ENCODE measurements around the gene KDM2B.
A peak's percentile ranks its signal among the peaks of the same experiment; 100 is the strongest.

Gene KDM2B

GRCh38 chr12:121501946-121502345, 78.9 kb downstream of the KDM2B start:
- no peak for DNase-seq (ENCODE audit: low read depth)

GRCh38 chr12:121499929-121500793, 80.7 kb downstream of the KDM2B start:
- peak; percentile 93 for TF ChIP-seq CTCF (conservative IDR thresholded peaks at IDR 0.05; ENCODE audit: low read length)
- DNase-seq (ENCODE audit: low read depth): peak; percentile 56
- no peak overlapping the region for H3K4me3 ChIP-seq (ENCODE audit: low read length)

More at GRCh38 chr12:121501946-121502345, 78.9 kb downstream of the KDM2B start:
- TF ChIP-seq CTCF (conservative IDR thresholded peaks at IDR 0.05; ENCODE audit: low read length): no peak
- H3K4me3 ChIP-seq (ENCODE audit: low read length): no peak overlapping the region

- TF ChIP-seq CTCF (conservative IDR thresholded peaks at IDR 0.05; ENCODE audit: low read length): no peak
- no peak overlapping the region for H3K4me3 ChIP-seq (ENCODE audit: low read length)
- DNase-seq (ENCODE audit: low read depth): no peak
Measured at GRCh38 chr12:121495746-121496145, 85.1 kb downstream of the KDM2B start.

- TF ChIP-seq CTCF (conservative IDR thresholded peaks at IDR 0.05; ENCODE audit: low read length): peak; percentile 92
- DNase-seq (ENCODE audit: low read depth): peak; percentile 27
- no peak overlapping the region for H3K4me3 ChIP-seq (ENCODE audit: low read length)
Measured at GRCh38 chr12:121494093-121494787, 86.6 kb downstream of the KDM2B start.

- no peak for TF ChIP-seq CTCF (conservative IDR thresholded peaks at IDR 0.05; ENCODE audit: low read length)
- no peak overlapping the region for H3K4me3 ChIP-seq (ENCODE audit: low read length)
- DNase-seq (ENCODE audit: low read depth): no peak
Measured at GRCh38 chr12:121490401-121491281, 90.2 kb downstream of the KDM2B start.

GRCh38 chr12:121489874-121490273, 90.9 kb downstream of the KDM2B start:
- TF ChIP-seq CTCF (conservative IDR thresholded peaks at IDR 0.05; ENCODE audit: low read length): no peak
- no peak for DNase-seq (ENCODE audit: low read depth)
- H3K4me3 ChIP-seq (ENCODE audit: low read length): no peak overlapping the region
